EL (cell line): Measurements from ENCODE around the gene KRTAP5-4.
"Not testable (repeated sequence)": the region's sequence is repeated elsewhere in the genome, so short reads cannot be mapped to it uniquely, and the experiment has no call there.

Experiments
- DNase-seq: peaks from one replicate; pipeline ENCODE4 v3.0.0-alpha.2; 2016

Gene KRTAP5-4

DNA sequence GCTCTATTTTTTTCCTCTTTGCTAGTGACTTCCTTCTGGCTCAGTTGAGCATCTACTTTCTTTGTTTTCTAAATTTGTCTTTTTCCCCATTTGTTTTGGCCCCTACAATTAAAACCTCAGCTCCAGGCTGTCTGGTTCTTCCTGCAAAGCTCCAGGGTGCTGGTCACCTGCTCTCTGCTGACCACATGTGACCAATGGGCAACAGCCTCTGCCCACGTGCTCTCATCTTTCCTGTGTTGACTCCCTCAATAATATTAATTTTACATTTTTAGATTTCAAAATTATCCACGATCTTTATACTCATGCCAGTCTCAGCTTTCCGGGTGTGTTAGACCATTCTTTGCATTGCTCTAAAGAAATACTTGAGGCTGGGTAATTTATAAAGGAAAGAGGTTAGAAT, 23.5 kb downstream of the KRTAP5-4 start:
- not testable (repeated sequence) for DNase-seq

DNA sequence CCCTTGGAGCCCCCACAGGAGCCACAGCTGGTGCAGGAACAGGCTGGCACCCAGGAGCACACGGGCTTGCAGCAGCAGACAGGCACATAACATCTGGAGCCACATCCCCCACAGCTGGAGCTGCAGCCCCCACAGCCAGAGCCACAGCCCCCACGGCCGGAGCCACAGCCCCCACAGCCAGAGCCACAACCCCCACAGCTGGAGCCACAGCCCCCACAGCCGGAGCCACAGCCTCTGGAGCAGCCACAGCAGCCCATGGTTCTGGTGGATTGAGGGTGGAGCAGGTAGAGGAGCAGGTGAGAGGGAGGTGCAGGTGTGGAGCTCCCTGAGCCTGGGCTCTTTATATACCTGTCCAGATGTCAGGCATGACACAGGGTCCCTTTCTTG, 24.0 kb downstream of the KRTAP5-4 start, which contains the start of gene KRTAP5-2:
Gene KRTAP5-2, minus strand, starts transcription at position 301 of the 387 bp plus-strand sequence. Its CDS starts 44 bp downstream, at position 257.
- DNase-seq = no peak

DNA sequence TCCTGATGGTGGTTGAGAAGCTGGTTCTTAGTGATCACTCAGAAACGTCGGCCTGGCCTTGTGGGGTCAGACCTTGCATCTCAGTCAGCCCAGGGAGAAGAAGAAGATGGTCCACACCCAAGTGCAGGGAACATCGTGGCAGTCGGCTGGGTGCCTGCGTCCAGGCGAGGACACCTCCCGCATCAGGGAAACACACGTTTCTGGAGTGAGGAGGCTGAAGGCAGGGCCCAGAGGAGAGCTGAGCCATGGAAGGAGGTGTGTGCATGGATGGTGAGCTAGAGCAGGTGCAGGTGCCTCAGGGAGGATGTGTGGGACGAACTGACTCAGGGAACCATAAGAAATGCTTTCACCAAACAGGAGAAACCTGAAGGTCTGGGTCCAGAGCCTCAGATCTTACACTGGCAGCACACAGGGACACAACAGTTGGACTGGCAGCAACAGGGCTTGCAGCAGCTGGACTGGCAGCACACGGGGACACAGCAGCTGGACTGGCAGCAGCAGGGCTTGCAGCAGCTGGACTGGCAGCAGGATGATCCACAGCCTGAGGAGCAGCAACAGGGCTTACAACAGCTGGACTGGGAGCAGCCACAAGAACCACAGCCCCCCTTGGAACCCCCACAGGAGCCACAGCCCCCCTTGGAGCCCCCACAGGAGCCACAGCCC, 24.5 kb downstream of the KRTAP5-4 start:
- DNase-seq = no peak

DNA sequence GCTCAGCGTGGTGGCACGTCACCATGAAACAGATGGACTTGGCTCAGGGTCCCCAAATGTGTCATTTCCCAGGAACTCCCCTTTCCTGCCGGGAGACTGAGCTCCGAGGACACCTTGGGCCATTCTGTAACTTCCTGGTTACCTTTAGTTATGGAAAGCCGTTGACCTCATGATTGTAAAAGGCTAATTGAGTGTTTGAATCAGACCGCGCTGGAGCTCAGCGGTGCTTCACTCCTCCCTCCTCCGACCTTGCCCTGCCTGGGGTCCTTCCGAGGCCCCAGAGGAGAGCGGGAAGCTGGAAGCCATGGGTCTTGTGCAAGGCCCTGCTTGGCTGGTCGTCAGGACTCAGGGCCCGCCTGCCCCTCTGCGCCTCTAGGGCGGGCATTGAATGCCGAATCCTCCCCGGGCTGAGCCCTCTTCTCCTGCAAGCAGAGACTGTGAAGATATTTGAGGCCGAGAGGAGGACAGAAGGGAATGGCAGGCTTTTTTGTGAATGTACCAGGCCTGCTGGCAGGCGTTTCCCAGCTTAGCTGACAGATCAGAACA, 25.3 kb downstream of the KRTAP5-4 start:
- DNase-seq = not testable (repeated sequence)

DNA sequence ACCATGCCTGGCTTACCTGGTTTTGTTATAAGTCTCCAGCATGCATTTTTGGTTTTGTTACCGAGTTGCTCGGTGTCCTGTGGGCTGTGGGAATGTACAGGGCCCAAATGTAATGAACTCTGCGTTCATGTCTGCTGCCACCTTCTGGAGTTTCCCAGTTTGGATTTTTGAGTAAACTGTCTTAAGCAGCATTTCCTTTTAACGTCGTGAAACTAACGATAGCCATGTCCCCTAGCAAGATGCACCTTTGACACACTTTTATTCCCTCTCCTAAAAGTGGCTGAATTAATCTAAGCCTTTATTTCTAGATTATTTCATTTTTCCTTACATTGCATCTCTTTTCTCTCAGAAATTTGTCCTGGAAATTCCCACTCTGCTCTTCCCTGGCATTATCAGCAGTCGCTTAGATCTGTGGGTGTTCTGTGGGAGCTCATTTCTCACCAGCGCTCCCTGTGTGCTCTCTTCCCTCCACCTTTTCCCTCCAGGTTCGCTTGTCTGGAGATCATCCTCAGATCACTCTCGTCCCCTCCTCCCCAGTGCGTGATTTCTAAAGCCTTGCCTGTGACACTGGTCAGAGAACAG, 25.9 kb downstream of the KRTAP5-4 start:
- peak; percentile 11 for DNase-seq

DNA sequence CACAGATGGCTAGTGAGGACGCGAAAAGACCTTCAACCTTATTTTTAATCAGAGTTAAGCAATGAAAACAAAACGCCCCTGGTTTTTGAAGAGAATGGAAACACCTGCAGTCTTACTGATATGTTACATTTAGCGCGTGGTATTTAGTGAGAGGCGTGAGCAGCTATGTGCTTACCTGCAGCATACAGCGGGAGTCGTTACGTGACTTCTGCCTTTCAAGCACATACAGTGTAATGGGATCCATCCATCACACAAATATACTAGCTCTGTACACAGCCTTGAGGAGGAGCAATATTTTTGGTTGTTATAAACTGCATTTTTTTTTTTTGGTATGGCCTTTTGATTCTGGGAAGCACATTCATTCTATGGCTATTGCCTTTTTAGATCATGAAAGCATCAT, 29.3 kb downstream of the KRTAP5-4 start:
- DNase-seq = no peak

DNA sequence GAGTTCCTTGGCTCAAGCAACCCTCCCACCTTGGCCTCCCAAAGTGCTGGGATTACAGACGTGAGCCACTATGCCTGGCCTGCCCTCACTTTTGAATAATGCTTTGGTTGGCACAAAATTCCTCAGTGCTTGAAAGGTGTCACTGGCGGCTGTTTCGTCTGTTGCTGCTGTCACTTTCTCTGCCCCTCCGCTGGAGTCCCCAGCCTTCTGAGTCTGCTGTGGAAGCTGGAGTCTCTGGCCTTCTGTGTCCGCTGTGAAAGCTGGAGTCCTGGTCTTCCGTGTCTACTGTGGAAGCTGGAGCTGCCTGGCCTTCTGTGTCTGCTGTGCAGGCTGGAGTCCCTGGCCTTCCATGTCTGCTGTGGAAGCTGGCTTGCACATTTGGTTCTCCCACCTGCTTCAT, 31.9 kb downstream of the KRTAP5-4 start:
- no peak for DNase-seq

DNA sequence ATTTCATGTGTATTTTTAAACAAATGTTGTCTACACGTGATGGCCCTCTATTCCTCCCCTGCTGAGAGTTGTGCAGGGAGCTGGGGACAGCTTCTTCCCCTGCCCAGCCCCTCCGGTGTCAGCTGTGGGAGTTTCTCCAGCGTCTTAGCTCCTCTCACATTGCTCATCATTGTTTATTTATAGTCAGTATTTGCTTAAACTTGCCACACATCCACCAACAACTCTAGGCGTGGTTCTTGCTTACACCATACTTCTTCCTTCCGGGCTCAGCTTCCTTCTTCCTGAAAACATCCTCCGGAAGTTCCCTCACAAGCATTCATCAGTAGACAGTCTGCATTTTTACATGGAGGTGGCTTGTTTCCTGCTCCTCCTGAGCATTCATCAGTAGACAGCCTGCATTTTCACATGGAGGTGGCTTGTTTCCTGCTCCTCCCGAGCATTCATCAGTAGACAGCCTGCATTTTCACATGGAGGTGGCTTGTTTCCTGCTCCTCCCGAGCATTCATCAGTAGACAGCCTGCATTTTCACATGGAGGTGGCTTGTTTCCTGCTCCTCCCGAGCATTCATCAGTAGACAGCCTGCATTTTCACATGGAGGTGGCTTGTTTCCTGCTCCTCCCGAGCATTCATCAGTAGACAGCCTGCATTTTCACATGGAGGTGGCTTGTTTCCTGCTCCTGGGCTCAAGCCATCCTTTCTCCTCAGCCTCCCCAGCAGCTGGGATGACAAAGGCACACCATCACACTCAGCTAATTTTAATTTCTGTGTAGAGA, 32.6 kb downstream of the KRTAP5-4 start:
- not testable (repeated sequence) for DNase-seq

DNA sequence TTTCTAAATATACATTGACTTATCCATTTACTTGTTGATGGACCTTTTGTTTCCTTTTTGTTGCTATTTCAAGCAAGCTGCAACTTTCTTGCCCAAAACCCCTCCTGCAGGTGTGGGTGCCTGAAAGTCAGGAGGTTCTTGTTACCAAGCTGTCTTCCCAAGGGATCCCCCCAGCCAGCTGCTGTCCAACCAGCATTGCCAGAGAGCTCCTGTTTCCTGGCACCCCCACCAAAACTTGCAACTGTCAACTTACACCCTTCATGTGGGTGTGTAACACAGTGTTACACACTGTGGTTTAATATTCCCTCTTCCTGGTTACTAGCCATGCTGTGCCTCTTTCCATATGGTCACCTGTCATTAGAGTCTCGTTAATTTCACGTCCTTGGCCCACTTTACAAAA, 35.2 kb downstream of the KRTAP5-4 start:
- DNase-seq = no peak

DNA sequence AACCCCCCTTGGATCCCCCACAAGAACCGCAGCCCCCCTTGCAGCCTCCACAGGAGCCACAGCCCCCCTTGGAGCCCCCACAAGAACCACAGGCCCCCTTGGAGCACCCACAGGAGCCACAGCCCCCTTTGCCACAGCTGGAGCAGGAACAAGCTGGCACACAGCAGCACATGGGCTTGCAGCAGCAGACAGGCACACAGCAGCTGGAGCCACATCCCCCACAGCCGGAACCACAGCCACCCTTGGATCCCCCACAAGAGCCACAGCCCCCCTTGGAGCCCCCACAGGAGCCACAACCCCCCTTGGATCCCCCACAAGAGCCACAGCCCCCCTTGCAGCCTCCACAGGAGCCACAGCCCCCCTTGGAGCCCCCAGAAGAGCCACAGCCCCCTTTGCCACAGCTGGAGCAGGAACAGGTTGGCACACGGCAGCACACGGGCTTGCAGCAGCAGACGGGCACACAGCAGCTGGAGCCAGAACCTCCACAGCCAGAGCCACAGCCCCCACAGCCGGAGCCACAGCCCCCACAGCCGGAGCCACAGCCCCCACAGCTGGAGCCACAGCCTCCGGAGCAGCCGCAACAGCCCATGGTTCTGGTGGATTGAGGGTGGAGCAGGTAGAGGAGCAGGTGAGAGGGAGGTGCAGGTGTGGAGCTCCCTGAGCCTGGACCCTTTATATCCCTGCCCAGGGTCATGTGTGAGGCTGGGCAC, 37.1 kb downstream of the KRTAP5-4 start, which contains the start of gene KRTAP5-1:
Gene KRTAP5-1, minus strand, starts transcription at position 623 of the 710 bp plus-strand sequence. Its CDS starts 34 bp downstream, at position 589.
- not testable (repeated sequence) for DNase-seq

DNA sequence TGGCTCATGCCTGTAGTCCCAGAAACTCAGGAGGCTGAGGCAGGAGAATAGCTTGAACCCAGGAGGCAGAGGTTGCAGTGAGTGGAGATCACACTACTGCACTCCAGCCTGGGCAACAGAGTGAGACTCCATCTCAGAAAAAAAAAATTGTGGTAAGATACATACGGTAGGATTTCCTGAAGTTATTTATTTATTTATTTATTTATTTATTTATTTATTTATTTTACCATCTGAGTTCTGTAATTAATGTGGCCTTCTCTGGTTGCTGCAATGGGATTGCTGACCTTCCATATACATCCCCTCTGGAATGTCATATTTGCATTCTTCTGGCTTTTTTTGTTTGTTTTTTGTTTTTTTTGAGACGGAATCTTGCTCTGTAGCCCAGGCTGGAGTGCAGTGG, 39.0 kb downstream of the KRTAP5-4 start:
- DNase-seq = not testable (repeated sequence)

DNA sequence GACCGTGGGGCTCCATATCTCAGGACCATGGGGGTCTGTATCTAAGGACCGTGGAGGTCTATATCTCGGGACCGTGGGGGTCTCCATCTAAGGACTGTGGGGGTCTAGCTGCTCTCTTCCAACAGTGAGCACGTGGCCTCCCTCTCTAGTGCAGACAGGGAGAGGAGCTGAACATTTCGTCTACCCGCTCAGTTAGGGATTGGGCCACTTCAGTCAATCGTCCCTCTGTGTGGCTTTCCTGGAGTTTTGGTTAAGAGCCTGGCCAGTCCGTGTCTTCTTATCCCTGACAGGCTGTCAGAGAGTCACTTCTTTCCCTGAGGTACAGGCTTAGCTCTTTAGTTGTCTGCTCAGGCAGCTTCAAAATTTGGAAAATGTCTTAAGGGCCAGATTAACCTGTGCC, 40.0 kb downstream of the KRTAP5-4 start:
- no peak for DNase-seq

DNA sequence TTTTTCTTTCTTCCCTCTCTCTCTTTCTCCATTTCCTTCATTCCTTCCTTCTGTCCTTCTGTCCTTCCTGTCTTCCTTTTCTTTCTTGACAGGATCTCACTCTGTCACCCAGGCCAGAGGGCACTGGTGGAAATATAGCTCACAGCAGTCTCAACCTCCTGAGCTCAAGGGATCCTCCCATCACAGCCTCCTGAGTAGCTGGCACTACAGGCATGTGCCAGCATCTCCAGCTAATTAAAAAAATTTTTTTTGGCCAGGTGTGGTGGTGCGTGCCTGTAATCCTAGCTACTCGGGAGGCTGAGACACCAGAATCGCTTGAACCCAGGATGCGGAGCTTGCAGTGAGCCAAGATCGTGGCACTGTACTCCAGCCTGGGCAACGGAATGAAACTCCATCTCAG, 45.1 kb downstream of the KRTAP5-4 start:
- no peak for DNase-seq

DNA sequence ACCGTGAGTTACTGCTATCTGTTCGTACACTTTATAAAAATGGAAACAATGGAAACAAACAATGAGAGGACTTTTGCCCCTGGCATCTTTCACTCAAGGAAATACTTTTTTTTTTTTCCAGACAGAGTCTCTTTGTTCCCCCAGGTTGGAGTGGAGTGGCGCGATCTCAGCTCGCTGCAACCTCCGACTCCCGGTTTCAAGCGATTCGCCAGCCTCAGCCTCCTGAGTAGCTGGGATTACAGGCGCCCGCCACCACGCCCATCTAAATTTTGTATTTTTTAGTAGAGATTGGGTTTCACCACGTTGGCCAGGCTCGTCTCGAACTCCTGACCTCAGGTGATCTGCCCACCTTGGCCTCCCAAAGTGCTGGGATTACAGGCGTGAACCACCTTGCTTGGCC, 46.2 kb downstream of the KRTAP5-4 start:
- not testable (repeated sequence) for DNase-seq

DNA sequence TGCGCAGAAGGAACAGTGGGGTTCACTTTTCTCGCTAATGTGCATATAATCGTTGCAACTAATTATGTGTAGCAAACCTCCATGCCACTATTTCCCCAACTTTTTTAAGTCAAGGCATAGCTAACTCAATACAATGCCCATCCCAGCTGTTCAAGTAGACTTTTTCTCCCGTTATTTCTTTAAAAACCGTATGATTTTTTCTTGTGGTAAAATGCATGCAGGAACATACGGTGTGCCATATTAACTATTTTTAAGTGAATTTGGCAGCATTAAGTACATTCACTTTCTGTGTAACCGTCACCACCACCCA, 47.0 kb downstream of the KRTAP5-4 start:
- no peak for DNase-seq

DNA sequence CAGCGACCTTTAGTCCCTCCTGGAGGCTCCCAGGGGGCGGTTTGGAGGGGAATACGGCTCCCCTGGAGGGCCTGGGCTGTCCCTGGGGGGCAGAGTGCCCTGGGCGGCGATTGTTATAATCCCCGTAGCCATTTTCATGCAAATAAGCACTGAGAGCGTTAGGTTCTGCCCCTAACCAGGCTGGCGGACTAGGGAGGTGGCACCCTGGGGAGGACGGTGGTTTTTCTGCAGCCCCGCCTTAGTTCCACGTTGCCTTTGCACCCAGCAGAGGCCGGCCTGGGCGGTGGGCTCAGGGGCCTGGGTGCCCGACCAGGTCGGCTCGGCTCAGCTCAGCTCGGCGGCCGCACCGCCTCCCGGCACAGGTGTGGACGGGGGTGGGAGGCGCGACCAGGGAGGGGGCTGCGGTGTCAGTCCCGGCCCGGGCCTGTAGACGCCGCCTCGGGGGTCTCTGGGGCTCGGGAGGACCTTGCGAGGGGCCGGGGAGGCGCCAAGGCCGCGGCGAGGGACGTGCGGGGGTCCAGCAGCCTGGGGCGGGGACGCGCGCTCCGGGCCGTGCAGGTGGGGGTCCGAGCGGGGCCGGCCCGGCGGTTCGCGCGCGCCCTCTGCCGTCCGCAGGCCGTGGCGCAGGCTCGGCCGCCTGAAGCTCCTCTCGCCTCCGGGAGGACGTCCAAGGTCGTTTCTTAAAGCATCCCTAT, 47.6 kb downstream of the KRTAP5-4 start:
- peak; percentile 43 for DNase-seq

DNA sequence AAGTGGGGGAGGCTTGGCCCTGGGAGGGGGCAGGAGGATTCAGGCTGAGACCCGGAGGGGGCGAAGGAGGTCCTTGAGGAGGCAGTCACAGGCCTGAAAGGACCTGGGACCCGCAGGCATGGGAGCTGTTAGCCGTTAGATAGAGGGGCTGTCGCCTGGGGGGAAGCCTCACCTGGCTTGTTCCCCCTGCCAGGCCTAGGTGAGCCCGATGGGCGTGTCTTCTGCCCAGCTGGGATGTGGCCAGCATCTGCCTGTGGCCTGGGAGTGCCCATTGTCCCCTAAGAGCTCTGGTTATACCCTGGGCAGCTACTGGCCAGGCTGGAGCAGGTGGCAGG, 48.1 kb downstream of the KRTAP5-4 start:
- DNase-seq = no peak

DNA sequence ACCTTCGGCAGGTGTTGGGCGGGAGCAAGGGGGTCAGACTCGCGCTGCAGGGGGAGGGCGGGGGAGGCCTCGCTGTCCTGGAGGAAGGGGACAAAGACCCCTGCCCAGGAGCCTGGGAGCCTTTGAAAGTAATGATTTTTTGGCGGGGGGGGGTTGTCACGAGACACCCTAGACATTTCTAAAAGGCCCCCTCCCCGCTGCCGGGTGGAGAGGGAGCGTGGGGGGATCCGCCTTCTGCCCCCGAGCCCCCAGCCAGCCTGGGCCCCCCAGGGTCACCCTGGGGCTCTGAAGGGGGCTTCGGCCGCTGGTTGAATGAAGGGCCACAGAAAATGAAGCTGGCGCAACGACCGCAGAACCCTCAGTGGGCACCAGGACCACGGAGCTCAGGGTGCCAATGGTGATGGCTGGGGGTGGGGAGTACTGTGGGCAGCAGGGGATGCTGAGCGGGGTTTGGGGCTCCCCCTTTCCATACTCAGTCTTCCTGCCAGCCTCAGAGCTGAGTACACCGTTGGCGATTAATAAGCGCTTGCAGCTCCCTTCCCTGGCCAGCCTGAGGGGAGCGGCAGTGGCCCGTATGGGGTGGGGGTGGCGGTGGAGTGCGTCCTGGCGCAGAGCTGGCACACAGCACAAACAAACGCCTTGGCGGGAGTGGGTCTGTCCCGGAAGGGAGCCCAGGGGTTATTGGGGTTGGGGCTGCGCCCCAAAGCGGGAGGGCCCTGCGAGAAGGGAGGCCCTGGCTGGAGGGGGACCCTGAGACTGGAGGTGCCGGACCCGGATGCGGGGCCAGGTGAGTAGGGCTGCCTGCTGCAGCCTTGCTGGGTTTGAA, 48.6 kb downstream of the KRTAP5-4 start:
- DNase-seq = no peak

DNA sequence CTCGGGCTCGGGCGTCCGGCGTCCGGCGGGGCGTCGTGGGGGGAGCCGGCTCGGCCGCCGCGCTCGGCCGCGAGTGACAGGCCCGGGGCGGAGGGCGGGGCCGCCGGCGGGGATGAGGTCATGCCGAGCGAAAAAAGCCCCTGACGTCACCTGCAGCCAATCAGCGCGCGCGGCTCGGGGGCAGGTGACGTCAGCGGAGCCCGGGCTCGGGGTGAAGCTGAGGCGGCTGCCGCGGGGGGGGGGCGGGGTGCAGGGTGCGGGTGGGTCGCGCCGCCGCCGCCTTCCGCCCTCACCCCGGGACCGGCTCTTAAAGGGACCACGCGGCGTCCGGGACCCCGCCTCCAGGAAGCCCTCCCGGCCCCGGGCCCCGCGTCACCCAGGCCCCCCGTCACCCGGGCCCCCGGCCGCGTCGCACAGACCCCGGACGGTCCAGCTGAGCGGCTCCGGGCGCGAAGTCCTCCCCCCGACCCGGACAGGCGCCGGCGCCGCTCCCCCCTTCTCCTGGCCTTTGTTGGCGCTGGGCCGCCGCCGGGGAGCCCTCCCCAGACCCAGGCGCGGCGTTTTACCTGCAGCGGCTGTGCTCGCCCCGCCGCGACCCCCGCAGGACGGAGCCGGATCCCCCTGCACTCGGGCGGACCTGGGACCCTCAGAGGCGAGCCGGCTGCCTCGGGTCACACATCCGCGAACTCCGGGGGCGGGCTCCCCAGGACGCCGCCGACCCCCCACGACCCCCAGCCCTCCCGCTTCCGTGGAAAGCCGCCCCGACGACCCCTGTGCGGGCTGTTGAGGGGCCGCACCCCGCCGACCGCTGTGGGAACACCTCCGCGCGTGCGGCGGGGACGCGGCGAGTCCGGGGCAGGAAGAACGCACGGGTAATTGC, 49.5 kb downstream of the KRTAP5-4 start, which contains the start of gene DUSP8:
Gene DUSP8, minus strand, starts transcription at position 75 of the 880 bp plus-strand sequence. CDS start 6,445 bp downstream, outside the sequence.
- peak; percentile 88 for DNase-seq

DNA sequence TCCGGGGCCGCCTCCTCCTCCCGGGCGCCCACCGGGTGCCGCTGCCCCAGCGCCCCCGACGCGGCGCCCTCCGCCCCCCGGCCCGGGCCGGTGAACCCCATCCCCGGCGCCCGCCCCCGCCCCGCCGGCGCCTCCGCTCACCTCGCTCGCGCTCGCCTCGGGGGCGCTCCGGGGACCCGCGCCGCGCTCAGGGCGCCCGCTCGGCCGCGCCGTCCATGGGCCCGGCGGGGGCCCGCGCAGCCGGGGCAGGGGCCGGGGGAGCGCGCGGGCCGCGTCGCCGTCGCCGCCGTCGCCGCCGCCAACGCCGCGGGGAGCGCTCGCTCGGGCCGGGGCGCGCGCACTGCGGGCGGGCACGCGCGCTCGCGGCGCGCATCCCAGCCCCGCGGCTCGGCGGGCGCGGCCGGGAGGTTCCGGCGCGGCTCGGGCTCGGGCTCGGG, 50.2 kb downstream of the KRTAP5-4 start:
- no peak for DNase-seq
